Measurements from ENCODE around the gene SORCS2. TPM values are rescaled to one million over a fixed set of nuclear protein-coding genes. Genes with fewer than 3 reads are reported as not detected.

Gene SORCS2
- total RNA-seq, 2 donors from 2014 or later: 0.25 TPM; not detected in 1

GRCh38 chr4:7355795-7356194 is 163.5 kb downstream of the SORCS2 start:
- Mint-ChIP-seq H3K9me3 (no peaks in the 10 kb centered on the region), H3K36me3 (no peaks in the 10 kb centered on the region), H3K27ac (no peak overlapping the region)
- no peak for DNase-seq (ENCODE audit: low spot score in 2 of 2)
- ATAC-seq: no peak

GRCh38 chr4:7356667-7357310 is 164.5 kb downstream of the SORCS2 start:
- Mint-ChIP-seq H3K9me3 (no peaks in the 10 kb centered on the region), H3K27ac (no peak overlapping the region), H3K36me3 (no peaks in the 10 kb centered on the region)
- DNase-seq (ENCODE audit: low spot score in 2 of 2) (no peak), ATAC-seq (no peak)

GRCh38 chr4:7357323-7357722 is 165.0 kb downstream of the SORCS2 start:
- Mint-ChIP-seq H3K36me3 (no peaks in the 10 kb centered on the region), H3K27ac (no peak overlapping the region), H3K9me3 (no peaks in the 10 kb centered on the region)
- no peak for ATAC-seq
- no peak for DNase-seq (ENCODE audit: low spot score in 2 of 2)

GRCh38 chr4:7358100-7358735 is 165.9 kb downstream of the SORCS2 start:
- no peak overlapping the region for H3K27ac Mint-ChIP-seq
- H3K36me3 Mint-ChIP-seq: no peaks in the 10 kb centered on the region
- H3K9me3 Mint-ChIP-seq: no peaks in the 10 kb centered on the region
- ATAC-seq: no peak
- DNase-seq (ENCODE audit: low spot score in 2 of 2): no peak

GRCh38 chr4:7359400-7360062 is 167.2 kb downstream of the SORCS2 start:
- Mint-ChIP-seq H3K36me3 (no peaks in the 10 kb centered on the region), H3K27ac (no peak overlapping the region), H3K9me3 (peaks cover 4 to 5% of the 10 kb centered on the region in 2 donors)
- ATAC-seq (no peak), DNase-seq (ENCODE audit: low spot score in 2 of 2) (no peak)

- Mint-ChIP-seq H3K9me3 (peaks cover 4 to 5% of the 10 kb centered on the region in 2 donors), H3K36me3 (no peaks in the 10 kb centered on the region), H3K27ac (peak overlapping the region in 1 of 2 donors; percentile 3)
- no peak for ATAC-seq
- no peak for DNase-seq (ENCODE audit: low spot score in 2 of 2)
These were observed 168.5 kb downstream of the SORCS2 start for GRCh38 chr4:7360806-7361205.

GRCh38 chr4:7361280-7361895 is 169.1 kb downstream of the SORCS2 start:
- ATAC-seq (no peak), DNase-seq (ENCODE audit: low spot score in 2 of 2) (no peak)
- peaks cover 4 to 5% of the 10 kb centered on the region in 2 donors for H3K9me3 Mint-ChIP-seq
- no peaks in the 10 kb centered on the region for H3K36me3 Mint-ChIP-seq
- H3K27ac Mint-ChIP-seq: no peak overlapping the region

- DNase-seq (ENCODE audit: low spot score in 2 of 2) (no peak), ATAC-seq (no peak)
- Mint-ChIP-seq H3K9me3 (peaks cover 4 to 5% of the 10 kb centered on the region in 2 donors), H3K27ac (no peak overlapping the region), H3K36me3 (no peaks in the 10 kb centered on the region)
These were observed 170.0 kb downstream of the SORCS2 start for GRCh38 chr4:7362341-7362740.

- Mint-ChIP-seq H3K27ac (no peak overlapping the region), H3K36me3 (no peaks in the 10 kb centered on the region), H3K9me3 (peaks cover 4 to 5% of the 10 kb centered on the region in 2 donors)
- ATAC-seq: no peak
- DNase-seq (ENCODE audit: low spot score in 2 of 2): no peak
These were observed 170.6 kb downstream of the SORCS2 start for GRCh38 chr4:7362862-7363430.

GRCh38 chr4:7364979-7365378 is 172.6 kb downstream of the SORCS2 start:
- no peak overlapping the region for H3K27ac Mint-ChIP-seq
- DNase-seq (ENCODE audit: low spot score in 2 of 2) (no peak), ATAC-seq (no peak)
- H3K9me3 Mint-ChIP-seq: peaks cover 4 to 5% of the 10 kb centered on the region in 2 donors
- H3K36me3 Mint-ChIP-seq: no peaks in the 10 kb centered on the region

- no peaks in the 10 kb centered on the region for H3K36me3 Mint-ChIP-seq
- H3K27ac Mint-ChIP-seq: no peak overlapping the region
- DNase-seq (ENCODE audit: low spot score in 2 of 2) (no peak), ATAC-seq (no peak)
- peaks cover 4 to 5% of the 10 kb centered on the region in 2 donors for H3K9me3 Mint-ChIP-seq
These were observed 173.3 kb downstream of the SORCS2 start for GRCh38 chr4:7365462-7366179.

- peak overlapping the region in 1 of 2 donors; percentile 57 for H3K27ac Mint-ChIP-seq
- H3K36me3 Mint-ChIP-seq: no peaks in the 10 kb centered on the region
- ATAC-seq: no peak
- peaks cover 4 to 5% of the 10 kb centered on the region in 2 donors for H3K9me3 Mint-ChIP-seq
- DNase-seq (ENCODE audit: low spot score in 2 of 2): no peak
These were observed 174.0 kb downstream of the SORCS2 start for GRCh38 chr4:7366180-7366945.

- Mint-ChIP-seq H3K27ac (no peak overlapping the region), H3K36me3 (no peaks in the 10 kb centered on the region), H3K9me3 (peaks cover 4 to 5% of the 10 kb centered on the region in 2 donors)
- ATAC-seq (no peak), DNase-seq (ENCODE audit: low spot score in 2 of 2) (no peak)
These were observed 174.6 kb downstream of the SORCS2 start for GRCh38 chr4:7366954-7367353.

GRCh38 chr4:7367406-7367805 is 175.1 kb downstream of the SORCS2 start:
- peaks cover 4 to 5% of the 10 kb centered on the region in 2 donors for H3K9me3 Mint-ChIP-seq
- H3K27ac Mint-ChIP-seq: no peak overlapping the region
- H3K36me3 Mint-ChIP-seq: no peaks in the 10 kb centered on the region
- DNase-seq (ENCODE audit: low spot score in 2 of 2) (no peak), ATAC-seq (no peak)

- DNase-seq (ENCODE audit: low spot score in 2 of 2) (no peak), ATAC-seq (no peak)
- no peak overlapping the region for H3K27ac Mint-ChIP-seq
- H3K9me3 Mint-ChIP-seq: peaks cover 4 to 5% of the 10 kb centered on the region in 2 donors
- no peaks in the 10 kb centered on the region for H3K36me3 Mint-ChIP-seq
These were observed 175.5 kb downstream of the SORCS2 start for GRCh38 chr4:7367864-7368277.

GRCh38 chr4:7368296-7368695 is 176.0 kb downstream of the SORCS2 start:
- Mint-ChIP-seq H3K27ac (no peak overlapping the region), H3K36me3 (no peaks in the 10 kb centered on the region), H3K9me3 (peaks cover 4 to 5% of the 10 kb centered on the region in 2 donors)
- no peak for DNase-seq (ENCODE audit: low spot score in 2 of 2)
- ATAC-seq: no peak

Data from activated naive CD4-positive, alpha-beta T cell treated with anti-CD3 and anti-CD28 coated beads, Interleukin-2, amount 50 U/mL, for 72 hours (primary cell).